ENCODE results near the gene SETDB2. TPM values are rescaled to one million over a fixed set of nuclear protein-coding genes. Genes with fewer than 3 reads are reported as not detected.

The SETDB2 gene
- total RNA-seq, 1 experiment from 2014 or later: 5.2 TPM

DNA sequence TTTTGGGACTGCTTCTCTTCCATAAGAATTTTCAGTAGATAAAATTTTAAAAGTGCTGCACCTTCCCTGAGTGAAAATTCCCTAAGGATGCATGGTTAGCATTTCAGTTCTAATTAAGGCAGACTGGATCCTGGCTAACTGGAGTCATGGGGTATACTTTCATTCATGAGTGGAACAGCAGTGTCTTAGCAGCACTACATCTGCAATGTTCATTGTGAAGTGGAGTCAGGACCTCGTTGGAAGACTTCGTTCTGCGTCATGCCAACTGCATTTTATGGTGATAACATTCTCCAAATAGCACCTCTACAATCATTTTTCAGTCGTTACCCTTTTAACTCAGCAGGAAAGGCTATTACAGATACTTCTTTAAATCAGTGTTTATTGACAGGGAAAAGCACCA, 77.2 kb downstream of the SETDB2 start:
- Histone ChIP-seq H3K4me2 (ENCODE audit: low read length) (no peak overlapping the region), H2AFZ (ENCODE audit: low read depth, low read length, poor library complexity, severe bottlenecking) (no peak overlapping the region), H3K4me1 (ENCODE audit: control insufficient read depth in 1 of 2, insufficient read depth in 2 of 2, low read length in 2 of 2) (no peaks in the 10 kb centered on the region), H3K4me3 (replicated peaks in 1 of 2; ENCODE audit: low read depth in 1 of 2, low read length in 2 of 2) (no peak overlapping the region), H3K27ac (ENCODE audit: low read depth, low read length) (no peak overlapping the region), H3K9me3 (ENCODE audit: control insufficient read depth in 1 of 2, insufficient read depth in 1 of 2, low read depth in 1 of 2, low read length in 2 of 2) (no peaks in the 10 kb centered on the region), H3K9ac (ENCODE audit: low read length) (no peak overlapping the region), H3K27me3 (ENCODE audit: insufficient read depth, low read length) (no peaks in the 10 kb centered on the region), H4K20me1 (ENCODE audit: insufficient read depth) (no peaks in the 10 kb centered on the region), H3K36me3 (ENCODE audit: control insufficient read depth in 1 of 2, insufficient read depth in 2 of 2, low read length in 2 of 2) (0 out of 4 replicates have a peak, but pooled peaks cover 0 to 2% of the 10 kb centered on the region in 2 experiments), H3K79me2 (ENCODE audit: insufficient read depth, low read length) (no peaks in the 10 kb centered on the region), H3K9me2 (ENCODE audit: insufficient read depth) (no peaks in the 10 kb centered on the region)
- DNase-seq (ENCODE audit: low read depth, low spot score) (no peak), ATAC-seq (no peak)
- ChIA-PET CTCF (no interaction called here), RAD21 (ENCODE audit: low non-redundant PET in 1 of 2, low total read pairs in 2 of 2, uncharacterized antibody in 2 of 2, unreplicated experiment in 2 of 2) (no interaction called here), POLR2A (no interaction called here)
- no TSS peak for BruUV-seq (replicated peaks)
- TF ChIP-seq SRF (IDR thresholded peaks at IDR 0.05; ENCODE audit: low read depth): no peak
- TF ChIP-seq JUND (IDR thresholded peaks at IDR 0.05): no peak
- TF ChIP-seq EZH2 (IDR thresholded peaks at IDR 0.05): no peak
- TF ChIP-seq SP1 (IDR thresholded peaks at IDR 0.05; ENCODE audit: low read depth): no peak
- no peak for TF ChIP-seq TCF7L2 (IDR thresholded peaks at IDR 0.05; ENCODE audit: borderline replicate concordance, extremely low read depth, insufficient read depth, insufficient read length)
- TF ChIP-seq CEBPB (IDR thresholded peaks at IDR 0.05; ENCODE audit: low read depth): no peak
- TF ChIP-seq ELF1 (IDR thresholded peaks at IDR 0.05; ENCODE audit: borderline replicate concordance, low read depth): no peak
- intact Hi-C loops (cut with micrococcal nuclease): no loop called here

DNA sequence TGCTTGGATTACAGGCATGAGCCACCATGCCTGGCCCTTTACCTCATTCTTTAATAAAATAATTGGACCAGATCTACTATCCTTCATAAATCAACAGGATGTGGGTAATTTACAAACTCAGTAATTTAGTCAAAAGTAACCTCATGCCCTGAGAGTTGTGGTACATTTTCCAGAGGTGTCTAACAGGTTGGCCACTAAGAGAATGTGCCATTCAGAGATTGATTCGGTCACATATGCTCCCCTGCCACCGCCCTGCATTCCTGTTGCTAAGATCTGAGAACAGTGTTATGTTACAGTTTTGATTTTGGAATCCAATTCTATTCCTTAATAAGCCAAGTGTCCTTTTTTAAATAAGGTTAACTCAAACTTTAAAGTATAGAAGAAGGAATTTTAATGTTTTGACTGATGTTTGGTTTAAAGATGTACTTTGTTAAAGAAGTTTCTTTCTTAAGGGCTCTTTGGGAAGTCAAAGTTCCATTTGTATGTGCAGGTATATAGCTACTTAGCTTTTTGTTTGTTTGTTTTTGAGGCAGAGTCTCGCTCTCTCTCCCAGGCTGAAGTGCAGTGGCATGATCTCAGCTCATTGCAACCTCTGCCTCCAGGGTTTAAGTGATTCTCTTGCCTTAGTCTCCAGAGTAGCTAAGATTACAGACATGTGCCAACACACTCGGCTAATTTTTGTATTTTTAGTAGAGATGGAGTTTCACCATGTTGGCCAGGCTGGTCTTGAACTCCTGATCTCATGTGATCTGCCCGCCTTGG, 80.8 kb downstream of the SETDB2 start:
- no peaks in the 10 kb centered on the region for H3K9me2 ChIP-seq (ENCODE audit: insufficient read depth)
- intact Hi-C loops (cut with micrococcal nuclease): no loop called here
- ATAC-seq (no peak), DNase-seq (ENCODE audit: low read depth, low spot score) (no peak)
- no peaks in the 10 kb centered on the region for H3K79me2 ChIP-seq (ENCODE audit: insufficient read depth, low read length)
- TF ChIP-seq ZNF274 (IDR thresholded peaks at IDR 0.05; ENCODE audit: low read depth, low read length): no peak
- TF ChIP-seq SIN3A (IDR thresholded peaks at IDR 0.05; ENCODE audit: low read depth): no peak
- TF ChIP-seq EGR1 (IDR thresholded peaks at IDR 0.05; ENCODE audit: low read depth): no peak
- TF ChIP-seq, protein P1, sequence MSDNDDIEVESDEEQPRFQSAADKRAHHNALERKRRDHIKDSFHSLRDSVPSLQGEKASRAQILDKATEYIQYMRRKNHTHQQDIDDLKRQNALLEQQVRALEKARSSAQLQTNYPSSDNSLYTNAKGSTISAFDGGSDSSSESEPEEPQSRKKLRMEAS (IDR thresholded peaks at IDR 0.05): no peak
- TF ChIP-seq, protein P2, sequence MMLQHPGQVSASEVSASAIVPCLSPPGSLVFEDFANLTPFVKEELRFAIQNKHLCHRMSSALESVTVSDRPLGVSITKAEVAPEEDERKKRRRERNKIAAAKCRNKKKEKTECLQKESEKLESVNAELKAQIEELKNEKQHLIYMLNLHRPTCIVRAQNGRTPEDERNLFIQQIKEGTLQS (IDR thresholded peaks at IDR 0.05): no peak
- no peak for TF ChIP-seq POLR2AphosphoS5 (IDR thresholded peaks at IDR 0.05; ENCODE audit: low read depth, low read length)
- TF ChIP-seq CBX3 (IDR thresholded peaks at IDR 0.05; ENCODE audit: low read depth): no peak
- no peaks in the 10 kb centered on the region for H4K20me1 ChIP-seq (ENCODE audit: insufficient read depth)
- no peaks in the 10 kb centered on the region for H3K4me1 ChIP-seq (ENCODE audit: control insufficient read depth in 1 of 2, insufficient read depth in 2 of 2, low read length in 2 of 2)
- no peak overlapping the region for H3K4me3 ChIP-seq (replicated peaks in 1 of 2; ENCODE audit: low read depth in 1 of 2, low read length in 2 of 2)
- ChIA-PET RAD21 (ENCODE audit: low non-redundant PET in 1 of 2, low total read pairs in 2 of 2, uncharacterized antibody in 2 of 2, unreplicated experiment in 2 of 2) (no interaction called here), POLR2A (no interaction called here), CTCF (interaction anchor here (0.6 kb wide), 1 partner anchor 36 kb away, joined by 3 read pairs; no protein-coding TSS in a partner anchor)
- no peak overlapping the region for H2AFZ ChIP-seq (ENCODE audit: low read depth, low read length, poor library complexity, severe bottlenecking)
- BruUV-seq (replicated peaks): no TSS peak
- no peak overlapping the region for H3K9ac ChIP-seq (ENCODE audit: low read length)
- H3K4me2 ChIP-seq (ENCODE audit: low read length): no peak overlapping the region
- H3K9me3 ChIP-seq (ENCODE audit: control insufficient read depth in 1 of 2, insufficient read depth in 1 of 2, low read depth in 1 of 2, low read length in 2 of 2): no peaks in the 10 kb centered on the region
- H3K27ac ChIP-seq (ENCODE audit: low read depth, low read length): no peak overlapping the region
- H3K36me3 ChIP-seq (ENCODE audit: control insufficient read depth in 1 of 2, insufficient read depth in 2 of 2, low read length in 2 of 2): 0 out of 4 replicates have a peak, but pooled peaks cover 0 to 2% of the 10 kb centered on the region in 2 experiments
- no peaks in the 10 kb centered on the region for H3K27me3 ChIP-seq (ENCODE audit: insufficient read depth, low read length)
